ENCODE measurements around the gene CHAT. TPM values are rescaled to one million over a fixed set of nuclear protein-coding genes. Genes with fewer than 3 reads are reported as not detected.

Gene CHAT
- total and polyA plus RNA-seq, 10 donors, result not detected

DNA sequence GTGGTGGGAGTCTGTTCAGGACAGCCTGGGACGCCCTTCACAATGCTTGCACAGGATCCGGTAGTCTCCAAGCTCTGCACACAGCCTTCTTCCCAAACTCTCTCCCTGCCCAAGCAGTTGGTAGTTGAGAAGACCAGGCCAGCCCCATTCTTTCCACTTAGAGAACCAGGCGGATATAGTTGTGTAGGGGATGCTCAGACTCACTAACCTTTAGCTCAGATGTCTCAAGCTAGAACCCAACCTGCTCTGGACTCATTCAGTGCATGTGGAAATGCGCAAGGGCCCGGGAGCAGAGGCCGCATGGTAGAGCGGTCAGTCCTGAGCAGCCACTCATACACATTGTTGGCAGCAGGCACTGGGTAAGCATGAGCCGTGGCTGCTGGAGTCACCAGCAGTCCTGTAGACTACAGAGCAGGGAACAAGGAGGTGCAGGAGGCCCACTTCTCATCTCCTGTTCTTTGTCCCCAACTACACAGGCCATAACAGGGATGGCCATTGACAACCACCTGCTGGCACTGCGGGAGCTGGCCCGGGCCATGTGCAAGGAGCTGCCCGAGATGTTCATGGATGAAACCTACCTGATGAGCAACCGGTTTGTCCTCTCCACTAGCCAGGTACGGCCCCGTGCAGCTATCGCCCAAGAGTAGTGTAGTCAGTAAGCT is 48.5 kb downstream of the CHAT start:
- H3K36me3 ChIP-seq, result no peaks in the 10 kb centered on the region
- intact Hi-C loops (cut with DNase I; ENCODE audit: low total_unique reads), result no loop called here
- no peak overlapping the region for H3K4me3 ChIP-seq
- no peaks in the 10 kb centered on the region for H3K4me1 ChIP-seq
- DNase-seq, result no peak
- WGBS, 5 donors, result 86 to 92% (median 88%) methylated on average over 9 to 15 of the region's 15 CpGs
- peaks cover 0 to 27% (median 24%) of the 10 kb centered on the region in 8 donors for H3K9me3 ChIP-seq
- H3K27ac ChIP-seq, result no peak overlapping the region
- TF ChIP-seq, protein P1, sequence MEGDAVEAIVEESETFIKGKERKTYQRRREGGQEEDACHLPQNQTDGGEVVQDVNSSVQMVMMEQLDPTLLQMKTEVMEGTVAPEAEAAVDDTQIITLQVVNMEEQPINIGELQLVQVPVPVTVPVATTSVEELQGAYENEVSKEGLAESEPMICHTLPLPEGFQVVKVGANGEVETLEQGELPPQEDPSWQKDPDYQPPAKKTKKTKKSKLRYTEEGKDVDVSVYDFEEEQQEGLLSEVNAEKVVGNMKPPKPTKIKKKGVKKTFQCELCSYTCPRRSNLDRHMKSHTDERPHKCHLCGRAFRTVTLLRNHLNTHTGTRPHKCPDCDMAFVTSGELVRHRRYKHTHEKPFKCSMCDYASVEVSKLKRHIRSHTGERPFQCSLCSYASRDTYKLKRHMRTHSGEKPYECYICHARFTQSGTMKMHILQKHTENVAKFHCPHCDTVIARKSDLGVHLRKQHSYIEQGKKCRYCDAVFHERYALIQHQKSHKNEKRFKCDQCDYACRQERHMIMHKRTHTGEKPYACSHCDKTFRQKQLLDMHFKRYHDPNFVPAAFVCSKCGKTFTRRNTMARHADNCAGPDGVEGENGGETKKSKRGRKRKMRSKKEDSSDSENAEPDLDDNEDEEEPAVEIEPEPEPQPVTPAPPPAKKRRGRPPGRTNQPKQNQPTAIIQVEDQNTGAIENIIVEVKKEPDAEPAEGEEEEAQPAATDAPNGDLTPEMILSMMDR (IDR thresholded peaks at IDR 0.05 in 8 of 11, conservative IDR thresholded peaks at IDR 0.05 in 3 of 11), result no peak
- no peak for TF ChIP-seq POLR2A (IDR thresholded peaks at IDR 0.05)
- TF ChIP-seq POLR2AphosphoS5 (IDR thresholded peaks at IDR 0.05), result no peak
- H3K27me3 ChIP-seq (replicated peaks in 1 of 7), result peaks cover 0 to 29% (median 0%) of the 10 kb centered on the region in 7 donors

DNA sequence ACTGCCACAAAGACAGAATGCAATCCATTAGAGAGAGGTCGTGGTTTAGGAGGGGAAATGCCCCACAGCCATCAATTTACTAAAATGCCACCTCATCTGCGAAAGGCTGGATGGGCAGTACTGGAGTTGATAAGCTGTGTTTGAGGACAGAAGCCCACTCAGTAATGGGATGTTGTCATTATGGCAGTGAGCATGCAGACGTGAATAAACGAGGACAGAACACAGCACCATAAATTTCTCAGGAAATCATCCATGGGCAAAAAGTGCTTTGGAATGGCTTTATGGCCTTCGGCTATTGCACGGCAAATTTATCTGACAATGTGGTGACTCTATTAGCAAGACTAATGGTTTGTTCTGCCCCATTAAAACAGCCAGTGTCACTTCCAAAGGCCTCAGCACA is 49.8 kb downstream of the CHAT start:
- no peak for TF ChIP-seq POLR2AphosphoS5 (IDR thresholded peaks at IDR 0.05)
- no peak for TF ChIP-seq POLR2A (IDR thresholded peaks at IDR 0.05)
- TF ChIP-seq, protein P1 (IDR thresholded peaks at IDR 0.05 in 8 of 11, conservative IDR thresholded peaks at IDR 0.05 in 3 of 11), result no peak
- intact Hi-C loops (cut with DNase I; ENCODE audit: low total_unique reads), result no loop called here
- WGBS, 5 donors, result 71 to 77% (median 71%) methylated on average over 6 of the region's 6 CpGs

DNA sequence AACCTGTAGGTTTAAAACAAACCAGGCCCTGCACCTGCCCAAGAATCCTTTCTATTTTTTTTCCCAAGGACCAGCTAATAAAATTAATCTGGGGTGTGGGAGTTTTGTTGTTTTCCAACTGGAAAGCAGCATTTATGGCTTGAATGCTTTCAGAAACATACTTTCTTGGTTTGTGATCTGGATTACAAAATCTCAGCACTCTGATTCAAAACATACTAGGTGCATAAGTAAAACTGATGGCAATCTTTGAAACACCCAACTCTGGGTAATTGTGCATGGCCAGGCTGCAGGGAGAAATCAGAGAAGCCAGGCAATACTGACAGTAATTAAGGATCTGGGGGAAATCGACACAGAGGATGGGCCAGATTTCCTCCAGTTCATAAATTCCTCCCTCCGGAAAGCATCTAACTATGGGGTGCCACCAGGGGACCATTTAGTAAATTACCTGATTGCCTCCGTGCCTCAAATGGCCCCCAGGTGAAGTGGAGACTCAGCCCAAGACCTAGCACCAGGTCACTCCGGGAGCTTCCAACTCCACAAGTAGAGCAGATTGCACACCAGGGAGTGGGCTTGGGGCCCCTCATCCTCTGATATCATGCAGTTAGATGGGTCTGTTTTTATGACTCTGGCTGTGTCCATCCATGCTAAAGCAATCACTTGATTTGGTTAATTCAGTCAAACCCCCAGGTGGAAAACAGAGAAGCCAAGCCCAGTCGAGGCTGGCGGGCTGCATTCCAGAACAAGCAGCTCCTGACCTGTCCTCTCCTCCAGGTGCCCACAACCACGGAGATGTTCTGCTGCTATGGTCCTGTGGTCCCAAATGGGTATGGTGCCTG is 50.4 kb downstream of the CHAT start:
- Histone ChIP-seq H3K36me3 (no peaks in the 10 kb centered on the region), H3K27me3 (replicated peaks in 1 of 7) (peaks cover 0 to 27% (median 0%) of the 10 kb centered on the region in 7 donors), H3K27ac (no peak overlapping the region), H3K4me3 (no peak overlapping the region), H3K4me1 (no peaks in the 10 kb centered on the region), H3K9me3 (peaks cover 0 to 13% (median 11%) of the 10 kb centered on the region in 8 donors)
- DNase-seq, result no peak
- 76 to 87% (median 85%) methylated on average over 6 to 7 of the region's 7 CpGs for WGBS, 5 donors
- intact Hi-C loops (cut with DNase I; ENCODE audit: low total_unique reads), result no loop called here
- TF ChIP-seq POLR2AphosphoS5 (IDR thresholded peaks at IDR 0.05) (no peak), POLR2A (IDR thresholded peaks at IDR 0.05) (no peak)
- TF ChIP-seq, protein P1 (IDR thresholded peaks at IDR 0.05 in 8 of 11, conservative IDR thresholded peaks at IDR 0.05 in 3 of 11), result no peak

More for the DNA sequence above, 49.8 kb downstream of the CHAT start:
- Histone ChIP-seq H3K4me3 (no peak overlapping the region), H3K27me3 (replicated peaks in 1 of 7) (peaks cover 0 to 27% (median 0%) of the 10 kb centered on the region in 7 donors), H3K27ac (no peak overlapping the region), H3K36me3 (no peaks in the 10 kb centered on the region), H3K4me1 (no peaks in the 10 kb centered on the region), H3K9me3 (peaks cover 0 to 19% (median 17%) of the 10 kb centered on the region in 8 donors)
- DNase-seq, result no peak

DNA sequence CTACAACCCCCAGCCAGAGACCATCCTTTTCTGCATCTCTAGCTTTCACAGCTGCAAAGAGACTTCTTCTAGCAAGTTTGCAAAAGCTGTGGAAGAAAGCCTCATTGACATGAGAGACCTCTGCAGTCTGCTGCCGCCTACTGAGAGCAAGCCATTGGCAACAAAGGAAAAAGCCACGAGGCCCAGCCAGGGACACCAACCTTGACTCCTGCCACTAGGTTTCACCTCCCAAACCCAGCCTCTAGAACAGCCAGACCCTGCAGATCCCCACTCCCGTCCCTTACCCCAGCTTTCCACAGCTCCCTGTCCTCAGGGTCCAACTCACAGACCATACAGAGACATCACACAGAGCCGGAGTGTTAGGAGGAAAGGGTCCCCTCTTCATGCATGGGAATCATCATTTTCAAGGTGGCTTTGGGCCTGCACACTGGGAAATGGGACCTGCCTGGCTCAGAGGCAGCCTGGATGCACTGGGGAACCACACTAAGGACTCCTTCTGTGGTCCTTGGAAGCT is 51.1 kb downstream of the CHAT start:
- Histone ChIP-seq H3K9me3 (peaks cover 0 to 6% (median 4%) of the 10 kb centered on the region in 8 donors), H3K27ac (no peak overlapping the region), H3K4me3 (no peak overlapping the region), H3K27me3 (replicated peaks in 1 of 7) (peaks cover 0 to 27% (median 0%) of the 10 kb centered on the region in 7 donors), H3K4me1 (no peaks in the 10 kb centered on the region), H3K36me3 (no peaks in the 10 kb centered on the region)
- no peak for DNase-seq
- 68 to 84% (median 74%) methylated on average over 4 of the region's 4 CpGs for WGBS, 5 donors
- TF ChIP-seq POLR2A (IDR thresholded peaks at IDR 0.05), result no peak
- no peak for TF ChIP-seq POLR2AphosphoS5 (IDR thresholded peaks at IDR 0.05)
- TF ChIP-seq, protein P1 (IDR thresholded peaks at IDR 0.05 in 8 of 11, conservative IDR thresholded peaks at IDR 0.05 in 3 of 11), result no peak
- intact Hi-C loops (cut with DNase I; ENCODE audit: low total_unique reads), result no loop called here

Measured in spleen (tissue), 11 donors.